IgD-negative memory B cell (primary cell): ENCODE results near the gene RRAGB. TPM values are rescaled to one million over a fixed set of nuclear protein-coding genes. Genes with fewer than 3 reads are reported as not detected.
A peak's percentile ranks its signal among the peaks of the same experiment; 100 is the strongest.
"Not testable (repeated sequence)": the region's sequence is repeated elsewhere in the genome, so short reads cannot be mapped to it uniquely, and the experiment has no call there.

Source experiments
- H3K27ac Mint-ChIP-seq, 3 donors: one replicate each; pipeline ENCODE4 v1.8.0; 2020 to 2022; ENCODE audit warnings: mild to moderate bottlenecking in 3 of 3, mixed read lengths in 3 of 3, moderate library complexity in 1 of 3
- H3K27me3 Mint-ChIP-seq: one replicate; pipeline ENCODE4 v1.8.0; 2021; ENCODE audit warnings: mixed read lengths
- H3K36me3 Mint-ChIP-seq: one replicate; pipeline ENCODE4 v1.8.0; 2020; ENCODE audit warnings: mild to moderate bottlenecking, mixed read lengths
- H3K4me1 Mint-ChIP-seq, 3 donors: one replicate each; pipeline ENCODE4 v1.8.0; 2020 to 2022; ENCODE audit warnings: mixed read lengths in 3 of 3, mild to moderate bottlenecking in 1 of 3
- H3K4me3 Mint-ChIP-seq, 4 donors: one replicate each; pipeline ENCODE4 v1.8.0; 2020 to 2022; ENCODE audit warnings: mild to moderate bottlenecking in 4 of 4, mixed read lengths in 4 of 4, moderate library complexity in 3 of 4
- H3K9me3 Mint-ChIP-seq, 3 donors: one replicate each; pipeline ENCODE4 v1.8.0; 2020 to 2021; ENCODE audit warnings: mixed read lengths in 3 of 3, mild to moderate bottlenecking in 1 of 3
- polyA plus RNA-seq: library from polyadenylated mRNA; unstranded; fragments of 300-500 nt; fragmentation: Illumina TruSeq; gene quantifications from one replicate; pipeline ENCODE4 v1.2.3, GENCODE V29; 2021

Gene RRAGB
- polyA plus RNA-seq, 1 donor from 2014 or later, result 16.0 TPM

GRCh38 chrX:55731826-55732225 is 14.3 kb downstream of the RRAGB start:
- H3K36me3 Mint-ChIP-seq, result peaks cover 25% of the 10 kb centered on the region

GRCh38 chrX:55738969-55739368 is 21.4 kb downstream of the RRAGB start:
- Mint-ChIP-seq H3K4me3 (no peak overlapping the region), H3K36me3 (peaks cover 17% of the 10 kb centered on the region), H3K27ac (no peak overlapping the region), H3K9me3 (no peaks in the 10 kb centered on the region), H3K27me3 (no peaks in the 10 kb centered on the region), H3K4me1 (peaks cover 0 to 4% (median 0%) of the 10 kb centered on the region in 3 donors)

More at GRCh38 chrX:55731826-55732225, 14.3 kb downstream of the RRAGB start:
- H3K4me1 Mint-ChIP-seq, result peaks cover 0 to 3% (median 3%) of the 10 kb centered on the region in 3 donors
- no peaks in the 10 kb centered on the region for H3K27me3 Mint-ChIP-seq
- H3K9me3 Mint-ChIP-seq, result peaks cover 0 to 8% (median 1%) of the 10 kb centered on the region in 3 donors
- no peak overlapping the region for H3K4me3 Mint-ChIP-seq
- H3K27ac Mint-ChIP-seq, result no peak overlapping the region

- Mint-ChIP-seq H3K36me3 (peaks cover 4% of the 10 kb centered on the region), H3K9me3 (no peaks in the 10 kb centered on the region), H3K4me1 (peaks cover 0 to 1% (median 0%) of the 10 kb centered on the region in 3 donors), H3K27me3 (no peaks in the 10 kb centered on the region), H3K27ac (peak overlapping the region in 1 of 3 donors; percentile 31), H3K4me3 (no peak overlapping the region)
Observed at GRCh38 chrX:55742649-55743048, 25.1 kb downstream of the RRAGB start.

- not testable (repeated sequence) for H3K4me3 Mint-ChIP-seq, H3K27me3 Mint-ChIP-seq, H3K36me3 Mint-ChIP-seq, H3K9me3 Mint-ChIP-seq, H3K27ac Mint-ChIP-seq, H3K4me1 Mint-ChIP-seq
Observed at GRCh38 chrX:55748463-55748862, 30.9 kb downstream of the RRAGB start.

GRCh38 chrX:55750256-55750655 is 32.7 kb downstream of the RRAGB start:
- no peaks in the 10 kb centered on the region for H3K9me3 Mint-ChIP-seq
- no peaks in the 10 kb centered on the region for H3K4me1 Mint-ChIP-seq
- H3K4me3 Mint-ChIP-seq, result no peak overlapping the region
- H3K27me3 Mint-ChIP-seq, result no peaks in the 10 kb centered on the region
- H3K36me3 Mint-ChIP-seq, result no peaks in the 10 kb centered on the region
- H3K27ac Mint-ChIP-seq, result peak overlapping the region in 1 of 3 donors; percentile 41

- Mint-ChIP-seq H3K36me3 (no peaks in the 10 kb centered on the region), H3K4me1 (no peaks in the 10 kb centered on the region), H3K9me3 (no peaks in the 10 kb centered on the region), H3K27me3 (no peaks in the 10 kb centered on the region), H3K4me3 (no peak overlapping the region), H3K27ac (no peak overlapping the region)
Observed at GRCh38 chrX:55754861-55755294, 37.3 kb downstream of the RRAGB start.

- Mint-ChIP-seq H3K27me3 (no peaks in the 10 kb centered on the region), H3K36me3 (peaks cover 4% of the 10 kb centered on the region)
Observed at GRCh38 chrX:55758033-55758432, 40.5 kb downstream of the RRAGB start.

GRCh38 chrX:55759478-55759877 is 41.9 kb downstream of the RRAGB start:
- H3K4me3 Mint-ChIP-seq, result no peak overlapping the region
- H3K27ac Mint-ChIP-seq, result no peak overlapping the region
- H3K9me3 Mint-ChIP-seq, result peaks cover 0 to 2% (median 0%) of the 10 kb centered on the region in 3 donors
- no peaks in the 10 kb centered on the region for H3K27me3 Mint-ChIP-seq
- peaks cover 4% of the 10 kb centered on the region for H3K36me3 Mint-ChIP-seq
- no peaks in the 10 kb centered on the region for H3K4me1 Mint-ChIP-seq

More at GRCh38 chrX:55758033-55758432, 40.5 kb downstream of the RRAGB start:
- Mint-ChIP-seq H3K4me3 (no peak overlapping the region), H3K27ac (no peak overlapping the region), H3K9me3 (no peaks in the 10 kb centered on the region), H3K4me1 (no peaks in the 10 kb centered on the region)

GRCh38 chrX:55767100-55767499 is 49.6 kb downstream of the RRAGB start:
- no peak overlapping the region for H3K4me3 Mint-ChIP-seq
- H3K4me1 Mint-ChIP-seq, result no peaks in the 10 kb centered on the region
- peaks cover 7% of the 10 kb centered on the region for H3K36me3 Mint-ChIP-seq
- H3K27ac Mint-ChIP-seq, result no peak overlapping the region
- no peaks in the 10 kb centered on the region for H3K27me3 Mint-ChIP-seq
- peaks cover 0 to 12% (median 2%) of the 10 kb centered on the region in 3 donors for H3K9me3 Mint-ChIP-seq

GRCh38 chrX:55774419-55774818 is 56.9 kb downstream of the RRAGB start:
- not testable (repeated sequence) for H3K27me3 Mint-ChIP-seq, H3K4me1 Mint-ChIP-seq, H3K36me3 Mint-ChIP-seq, H3K4me3 Mint-ChIP-seq, H3K27ac Mint-ChIP-seq
- peaks cover 0 to 11% (median 0%) of the 10 kb centered on the region in 3 donors for H3K9me3 Mint-ChIP-seq

GRCh38 chrX:55777596-55777995 is 60.0 kb downstream of the RRAGB start:
- no peak overlapping the region for H3K27ac Mint-ChIP-seq
- H3K9me3 Mint-ChIP-seq, result peaks cover 0 to 3% (median 2%) of the 10 kb centered on the region in 3 donors
- H3K4me1 Mint-ChIP-seq, result no peaks in the 10 kb centered on the region
- H3K4me3 Mint-ChIP-seq, result no peak overlapping the region
- H3K36me3 Mint-ChIP-seq, result peaks cover 2% of the 10 kb centered on the region
- H3K27me3 Mint-ChIP-seq, result peaks cover 3% of the 10 kb centered on the region

GRCh38 chrX:55778322-55778721 is 60.8 kb downstream of the RRAGB start:
- Mint-ChIP-seq H3K4me3 (no peak overlapping the region), H3K4me1 (no peaks in the 10 kb centered on the region), H3K27me3 (peaks cover 3% of the 10 kb centered on the region), H3K27ac (no peak overlapping the region), H3K36me3 (peaks cover 2% of the 10 kb centered on the region), H3K9me3 (peaks cover 0 to 3% (median 2%) of the 10 kb centered on the region in 3 donors)

GRCh38 chrX:55783723-55784122 is 66.2 kb downstream of the RRAGB start:
- Mint-ChIP-seq H3K27me3 (no peaks in the 10 kb centered on the region), H3K36me3 (peaks cover 3% of the 10 kb centered on the region), H3K27ac (no peak overlapping the region), H3K4me3 (no peak overlapping the region), H3K4me1 (peaks cover 3 to 4% (median 3%) of the 10 kb centered on the region in 3 donors), H3K9me3 (peaks cover 0 to 3% (median 3%) of the 10 kb centered on the region in 3 donors)

- Mint-ChIP-seq H3K36me3 (peaks cover 3% of the 10 kb centered on the region), H3K27me3 (no peaks in the 10 kb centered on the region), H3K4me1 (peaks cover 3 to 4% (median 3%) of the 10 kb centered on the region in 3 donors), H3K9me3 (peaks cover 0 to 3% (median 1%) of the 10 kb centered on the region in 3 donors), H3K4me3 (no peak overlapping the region), H3K27ac (no peak overlapping the region)
Observed at GRCh38 chrX:55787063-55787462, 69.5 kb downstream of the RRAGB start.

GRCh38 chrX:55787727-55788126 is 70.2 kb downstream of the RRAGB start:
- H3K4me3 Mint-ChIP-seq, result no peak overlapping the region
- H3K27me3 Mint-ChIP-seq, result no peaks in the 10 kb centered on the region
- peaks cover 3% of the 10 kb centered on the region for H3K36me3 Mint-ChIP-seq
- H3K27ac Mint-ChIP-seq, result no peak overlapping the region
- H3K9me3 Mint-ChIP-seq, result peaks cover 0 to 1% (median 0%) of the 10 kb centered on the region in 3 donors
- H3K4me1 Mint-ChIP-seq, result peaks cover 3 to 4% (median 3%) of the 10 kb centered on the region in 3 donors

GRCh38 chrX:55794405-55794804 is 76.9 kb downstream of the RRAGB start:
- no peak overlapping the region for H3K27ac Mint-ChIP-seq
- H3K27me3 Mint-ChIP-seq, result no peaks in the 10 kb centered on the region
- no peak overlapping the region for H3K4me3 Mint-ChIP-seq
- no peaks in the 10 kb centered on the region for H3K9me3 Mint-ChIP-seq
- peaks cover 0 to 7% (median 0%) of the 10 kb centered on the region in 3 donors for H3K4me1 Mint-ChIP-seq
- H3K36me3 Mint-ChIP-seq, result peaks cover 3% of the 10 kb centered on the region
